Stimulated activated effector memory CD8-positive, alpha-beta T cell treated with anti-CD3 and anti-CD28 coated beads, Interleukin-12 subunit alpha, Interleukin-12 subunit beta, amount 100 ng/mL, for 72 hours (primary cell): ENCODE results near the gene KLF16.

Source experiments
- ATAC-seq: fragments of 150-1000 bp; cut with Tn5 transposase; 2 replicates; pipeline ENCODE4 v1.10.0; 2021
- DNase-seq, 2 donors: peaks; one replicate each; pipeline ENCODE4 v3.0.0; 2021 to 2022; ENCODE audit warnings: low spot score in 2 of 2
- H3K27ac Mint-ChIP-seq: one replicate; pipeline ENCODE4 v1.8.0; 2022; ENCODE audit warnings: mild to moderate bottlenecking, mixed read lengths
- H3K36me3 Mint-ChIP-seq: one replicate; pipeline ENCODE4 v1.8.0; 2022; ENCODE audit warnings: mild to moderate bottlenecking, mixed read lengths
- H3K4me1 Mint-ChIP-seq: one replicate; pipeline ENCODE4 v1.8.0; 2022; ENCODE audit warnings: mixed read lengths
- H3K4me3 Mint-ChIP-seq: one replicate; pipeline ENCODE4 v1.8.0; 2022; ENCODE audit warnings: mild to moderate bottlenecking, mixed read lengths
- H3K9me3 Mint-ChIP-seq: one replicate; pipeline ENCODE4 v1.8.0; 2022; ENCODE audit warnings: mixed read lengths

KLF16 gene

GRCh38 chr19:1832046-1832663, 31.2 kb downstream of the KLF16 start:
- ATAC-seq: no peak
- H3K27ac Mint-ChIP-seq: no peak overlapping the region

GRCh38 chr19:1830978-1831377, 32.4 kb downstream of the KLF16 start:
- DNase-seq: no peak
- H3K27ac Mint-ChIP-seq: no peak overlapping the region
- no peaks in the 10 kb centered on the region for H3K9me3 Mint-ChIP-seq
- H3K36me3 Mint-ChIP-seq: peaks cover 56% of the 10 kb centered on the region
- ATAC-seq: no peak
- H3K4me3 Mint-ChIP-seq: no peak overlapping the region
- H3K4me1 Mint-ChIP-seq: peaks cover 12% of the 10 kb centered on the region

More at GRCh38 chr19:1832046-1832663, 31.2 kb downstream of the KLF16 start:
- no peak overlapping the region for H3K4me3 Mint-ChIP-seq
- H3K4me1 Mint-ChIP-seq: peaks cover 13% of the 10 kb centered on the region
- no peak for DNase-seq
- no peaks in the 10 kb centered on the region for H3K9me3 Mint-ChIP-seq
- H3K36me3 Mint-ChIP-seq: peaks cover 56% of the 10 kb centered on the region

- H3K36me3 Mint-ChIP-seq: peaks cover 61% of the 10 kb centered on the region
- no peak overlapping the region for H3K27ac Mint-ChIP-seq
- no peak for ATAC-seq
- no peak for DNase-seq
- H3K4me1 Mint-ChIP-seq: peaks cover 13% of the 10 kb centered on the region
- H3K4me3 Mint-ChIP-seq: no peak overlapping the region
- no peaks in the 10 kb centered on the region for H3K9me3 Mint-ChIP-seq
These were observed 32.8 kb downstream of the KLF16 start for GRCh38 chr19:1830568-1830967.

GRCh38 chr19:1829958-1830357, 33.4 kb downstream of the KLF16 start:
- DNase-seq: no peak
- no peaks in the 10 kb centered on the region for H3K9me3 Mint-ChIP-seq
- H3K27ac Mint-ChIP-seq: no peak overlapping the region

GRCh38 chr19:1828279-1829238, 34.8 kb downstream of the KLF16 start:
- ATAC-seq: peak; percentile 11
- Mint-ChIP-seq H3K4me3 (no peak overlapping the region), H3K4me1 (peaks cover 7% of the 10 kb centered on the region), H3K9me3 (no peaks in the 10 kb centered on the region), H3K36me3 (peaks cover 69% of the 10 kb centered on the region), H3K27ac (no peak overlapping the region)
- no peak for DNase-seq

More at GRCh38 chr19:1829958-1830357, 33.4 kb downstream of the KLF16 start:
- H3K36me3 Mint-ChIP-seq: peaks cover 67% of the 10 kb centered on the region
- H3K4me3 Mint-ChIP-seq: no peak overlapping the region
- no peak for ATAC-seq
- H3K4me1 Mint-ChIP-seq: peaks cover 13% of the 10 kb centered on the region

GRCh38 chr19:1827566-1828278, 35.7 kb downstream of the KLF16 start:
- no peak overlapping the region for H3K27ac Mint-ChIP-seq
- ATAC-seq: peak; percentile 4

GRCh38 chr19:1826557-1827521, 36.5 kb downstream of the KLF16 start:
- Mint-ChIP-seq H3K4me3 (no peak overlapping the region), H3K27ac (no peak overlapping the region), H3K36me3 (peaks cover 70% of the 10 kb centered on the region), H3K4me1 (peaks cover 7% of the 10 kb centered on the region), H3K9me3 (no peaks in the 10 kb centered on the region)
- DNase-seq (no peak), ATAC-seq (no peak)

More at GRCh38 chr19:1827566-1828278, 35.7 kb downstream of the KLF16 start:
- Mint-ChIP-seq H3K4me3 (no peak overlapping the region), H3K4me1 (peaks cover 7% of the 10 kb centered on the region), H3K36me3 (peaks cover 68% of the 10 kb centered on the region), H3K9me3 (no peaks in the 10 kb centered on the region)
- no peak for DNase-seq

GRCh38 chr19:1825909-1826556, 37.3 kb downstream of the KLF16 start:
- no peak overlapping the region for H3K4me3 Mint-ChIP-seq
- no peak overlapping the region for H3K27ac Mint-ChIP-seq
- H3K36me3 Mint-ChIP-seq: peaks cover 70% of the 10 kb centered on the region
- DNase-seq (peak; percentile 73 to 87), ATAC-seq (peak; percentile 86)
- H3K4me1 Mint-ChIP-seq: peaks cover 7% of the 10 kb centered on the region
- H3K9me3 Mint-ChIP-seq: no peaks in the 10 kb centered on the region

GRCh38 chr19:1824252-1824622, 39.1 kb downstream of the KLF16 start:
- Mint-ChIP-seq H3K9me3 (no peaks in the 10 kb centered on the region), H3K4me3 (no peak overlapping the region), H3K27ac (no peak overlapping the region), H3K36me3 (peaks cover 68% of the 10 kb centered on the region), H3K4me1 (peaks cover 7% of the 10 kb centered on the region)
- no peak for DNase-seq
- no peak for ATAC-seq

GRCh38 chr19:1823539-1824251, 39.7 kb downstream of the KLF16 start:
- no peaks in the 10 kb centered on the region for H3K9me3 Mint-ChIP-seq

GRCh38 chr19:1823020-1823419, 40.4 kb downstream of the KLF16 start:
- Mint-ChIP-seq H3K4me1 (peaks cover 7% of the 10 kb centered on the region), H3K4me3 (no peak overlapping the region), H3K27ac (peak overlapping the region; percentile 63), H3K9me3 (no peaks in the 10 kb centered on the region), H3K36me3 (peaks cover 75% of the 10 kb centered on the region)
- no peak for ATAC-seq
- DNase-seq: no peak

More at GRCh38 chr19:1823539-1824251, 39.7 kb downstream of the KLF16 start:
- no peak overlapping the region for H3K4me3 Mint-ChIP-seq
- ATAC-seq (no peak), DNase-seq (no peak)
- H3K36me3 Mint-ChIP-seq: peaks cover 70% of the 10 kb centered on the region
- H3K27ac Mint-ChIP-seq: peak overlapping the region; percentile 63
- H3K4me1 Mint-ChIP-seq: peaks cover 7% of the 10 kb centered on the region

- Mint-ChIP-seq H3K4me1 (peaks cover 7% of the 10 kb centered on the region), H3K4me3 (no peak overlapping the region), H3K9me3 (no peaks in the 10 kb centered on the region), H3K27ac (no peak overlapping the region), H3K36me3 (peaks cover 83% of the 10 kb centered on the region)
- no peak for ATAC-seq
- no peak for DNase-seq
These were observed 41.2 kb downstream of the KLF16 start for GRCh38 chr19:1822210-1822609.

GRCh38 chr19:1819341-1820255, 43.8 kb downstream of the KLF16 start:
- no peaks in the 10 kb centered on the region for H3K9me3 Mint-ChIP-seq
- DNase-seq (no peak), ATAC-seq (no peak)
- peaks cover 81% of the 10 kb centered on the region for H3K36me3 Mint-ChIP-seq
- H3K4me3 Mint-ChIP-seq: no peak overlapping the region
- H3K27ac Mint-ChIP-seq: no peak overlapping the region
- H3K4me1 Mint-ChIP-seq: no peaks in the 10 kb centered on the region
